ENCODE measurements around the gene OAS3. TPM values are rescaled to one million over a fixed set of nuclear protein-coding genes. Genes with fewer than 3 reads are reported as not detected.

Gene OAS3
- total RNA-seq, 1 donor from 2014 or later: not detected

DNA sequence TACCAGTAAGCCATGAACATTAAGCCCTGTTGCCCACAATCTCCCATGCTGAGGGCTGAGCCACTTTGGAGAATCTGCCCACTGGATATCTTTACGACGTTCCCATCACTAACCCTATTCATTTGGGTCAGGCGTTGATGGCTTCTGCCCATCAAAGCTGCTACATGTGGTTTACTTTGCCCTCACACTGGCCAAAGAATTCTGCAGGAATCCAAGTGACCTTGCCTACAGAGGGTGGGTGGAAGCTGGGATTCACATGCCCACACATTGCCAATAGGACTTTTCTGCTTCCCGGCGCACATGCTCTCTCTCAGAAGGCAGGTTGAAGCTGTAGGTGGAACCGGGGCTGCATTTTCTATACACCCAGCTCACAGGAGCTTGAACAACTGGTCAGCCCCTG lies 68.4 kb downstream of the OAS3 start:
- Mint-ChIP-seq H3K27me3 (ENCODE audit: unreplicated experiment) (no peaks in the 10 kb centered on the region), H3K36me3 (ENCODE audit: unreplicated experiment) (peaks cover 6% of the 10 kb centered on the region), H3K9me3 (ENCODE audit: unreplicated experiment) (peaks cover 3% of the 10 kb centered on the region), H3K4me3 (ENCODE audit: unreplicated experiment) (no peak overlapping the region), H3K27ac (ENCODE audit: unreplicated experiment) (no peak overlapping the region), H3K4me1 (ENCODE audit: low read depth, unreplicated experiment) (no peaks in the 10 kb centered on the region)
- no peak for DNase-seq
- TF ChIP-seq, protein P1, sequence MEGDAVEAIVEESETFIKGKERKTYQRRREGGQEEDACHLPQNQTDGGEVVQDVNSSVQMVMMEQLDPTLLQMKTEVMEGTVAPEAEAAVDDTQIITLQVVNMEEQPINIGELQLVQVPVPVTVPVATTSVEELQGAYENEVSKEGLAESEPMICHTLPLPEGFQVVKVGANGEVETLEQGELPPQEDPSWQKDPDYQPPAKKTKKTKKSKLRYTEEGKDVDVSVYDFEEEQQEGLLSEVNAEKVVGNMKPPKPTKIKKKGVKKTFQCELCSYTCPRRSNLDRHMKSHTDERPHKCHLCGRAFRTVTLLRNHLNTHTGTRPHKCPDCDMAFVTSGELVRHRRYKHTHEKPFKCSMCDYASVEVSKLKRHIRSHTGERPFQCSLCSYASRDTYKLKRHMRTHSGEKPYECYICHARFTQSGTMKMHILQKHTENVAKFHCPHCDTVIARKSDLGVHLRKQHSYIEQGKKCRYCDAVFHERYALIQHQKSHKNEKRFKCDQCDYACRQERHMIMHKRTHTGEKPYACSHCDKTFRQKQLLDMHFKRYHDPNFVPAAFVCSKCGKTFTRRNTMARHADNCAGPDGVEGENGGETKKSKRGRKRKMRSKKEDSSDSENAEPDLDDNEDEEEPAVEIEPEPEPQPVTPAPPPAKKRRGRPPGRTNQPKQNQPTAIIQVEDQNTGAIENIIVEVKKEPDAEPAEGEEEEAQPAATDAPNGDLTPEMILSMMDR (IDR thresholded peaks at IDR 0.05; ENCODE audit: partially characterized antibody, unreplicated experiment): no peak

DNA sequence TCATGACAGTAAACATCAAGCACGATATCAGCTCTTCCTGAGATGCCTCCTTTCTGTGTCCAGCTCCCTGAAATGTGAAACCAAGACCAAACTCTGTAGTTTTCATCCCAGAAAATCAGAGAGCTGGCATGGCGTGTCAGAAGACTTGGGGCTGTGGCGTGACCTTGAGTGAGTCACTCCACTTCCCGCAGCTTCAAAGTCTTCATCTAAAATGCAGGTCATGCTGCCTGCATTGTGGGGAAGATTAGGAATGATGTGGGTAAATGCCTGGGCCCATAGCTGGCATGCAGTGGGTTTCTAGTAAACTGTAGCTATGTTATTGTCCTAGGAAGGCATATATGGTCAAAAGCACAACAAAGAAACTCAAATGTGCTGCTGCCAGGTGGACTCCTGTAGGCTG lies 68.9 kb downstream of the OAS3 start:
- H3K27ac Mint-ChIP-seq (ENCODE audit: unreplicated experiment): no peak overlapping the region
- no peaks in the 10 kb centered on the region for H3K27me3 Mint-ChIP-seq (ENCODE audit: unreplicated experiment)
- no peak overlapping the region for H3K4me3 Mint-ChIP-seq (ENCODE audit: unreplicated experiment)
- DNase-seq: no peak
- H3K9me3 Mint-ChIP-seq (ENCODE audit: unreplicated experiment): peaks cover 3% of the 10 kb centered on the region
- H3K4me1 Mint-ChIP-seq (ENCODE audit: low read depth, unreplicated experiment): no peaks in the 10 kb centered on the region
- H3K36me3 Mint-ChIP-seq (ENCODE audit: unreplicated experiment): peaks cover 6% of the 10 kb centered on the region
- TF ChIP-seq, protein P1 (IDR thresholded peaks at IDR 0.05; ENCODE audit: partially characterized antibody, unreplicated experiment): no peak

DNA sequence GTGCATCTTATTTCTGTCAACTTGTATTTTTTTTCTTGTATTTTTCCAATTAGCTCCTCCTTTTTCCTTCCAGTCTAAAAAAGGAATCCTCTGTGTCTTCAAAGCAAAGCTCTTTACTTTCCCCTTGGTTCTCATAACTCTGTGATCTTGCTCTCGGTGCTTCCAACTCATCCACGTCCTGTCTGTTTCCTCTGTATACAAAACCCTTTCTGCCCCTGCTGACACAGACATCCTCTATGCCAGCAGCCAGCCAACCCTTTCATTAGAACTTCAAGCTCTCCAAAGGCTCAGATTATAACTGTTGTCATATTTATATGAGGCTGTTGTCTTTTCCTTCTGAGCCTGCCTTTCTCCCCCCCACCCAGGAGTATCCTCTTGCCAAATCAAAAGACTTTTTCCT lies 72.4 kb downstream of the OAS3 start:
- peaks cover 12% of the 10 kb centered on the region for H3K36me3 Mint-ChIP-seq (ENCODE audit: unreplicated experiment)
- TF ChIP-seq, protein P1 (IDR thresholded peaks at IDR 0.05; ENCODE audit: partially characterized antibody, unreplicated experiment): no peak
- no peaks in the 10 kb centered on the region for H3K4me1 Mint-ChIP-seq (ENCODE audit: low read depth, unreplicated experiment)
- peaks cover 4% of the 10 kb centered on the region for H3K9me3 Mint-ChIP-seq (ENCODE audit: unreplicated experiment)
- no peak overlapping the region for H3K27ac Mint-ChIP-seq (ENCODE audit: unreplicated experiment)
- no peak overlapping the region for H3K4me3 Mint-ChIP-seq (ENCODE audit: unreplicated experiment)
- no peak for DNase-seq
- peaks cover 1% of the 10 kb centered on the region for H3K27me3 Mint-ChIP-seq (ENCODE audit: unreplicated experiment)

DNA sequence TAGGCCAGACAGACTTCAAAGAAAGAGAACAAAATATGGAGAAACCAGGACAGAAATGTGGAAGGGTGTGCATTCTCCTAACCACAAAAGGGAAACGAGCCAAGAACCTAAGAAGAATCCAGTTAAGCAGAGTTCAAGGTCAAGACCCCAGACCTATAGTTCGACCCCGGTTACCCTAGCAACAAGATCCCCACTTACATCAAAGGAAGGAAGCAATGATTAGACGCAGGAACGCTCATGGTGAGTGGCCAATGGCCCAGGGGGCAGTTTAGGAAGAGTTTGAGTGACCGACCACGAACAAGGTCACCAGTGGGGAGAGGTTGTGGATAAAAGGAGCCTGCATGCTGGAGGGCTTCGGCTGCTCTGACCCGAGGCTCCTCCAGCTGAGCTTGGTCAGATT lies 76.3 kb downstream of the OAS3 start:
- Mint-ChIP-seq H3K9me3 (ENCODE audit: unreplicated experiment) (peaks cover 2% of the 10 kb centered on the region), H3K27me3 (ENCODE audit: unreplicated experiment) (peaks cover 5% of the 10 kb centered on the region), H3K36me3 (ENCODE audit: unreplicated experiment) (peaks cover 6% of the 10 kb centered on the region), H3K27ac (ENCODE audit: unreplicated experiment) (no peak overlapping the region), H3K4me3 (ENCODE audit: unreplicated experiment) (no peak overlapping the region), H3K4me1 (ENCODE audit: low read depth, unreplicated experiment) (no peaks in the 10 kb centered on the region)
- no peak for DNase-seq
- TF ChIP-seq, protein P1 (IDR thresholded peaks at IDR 0.05; ENCODE audit: partially characterized antibody, unreplicated experiment): no peak

DNA sequence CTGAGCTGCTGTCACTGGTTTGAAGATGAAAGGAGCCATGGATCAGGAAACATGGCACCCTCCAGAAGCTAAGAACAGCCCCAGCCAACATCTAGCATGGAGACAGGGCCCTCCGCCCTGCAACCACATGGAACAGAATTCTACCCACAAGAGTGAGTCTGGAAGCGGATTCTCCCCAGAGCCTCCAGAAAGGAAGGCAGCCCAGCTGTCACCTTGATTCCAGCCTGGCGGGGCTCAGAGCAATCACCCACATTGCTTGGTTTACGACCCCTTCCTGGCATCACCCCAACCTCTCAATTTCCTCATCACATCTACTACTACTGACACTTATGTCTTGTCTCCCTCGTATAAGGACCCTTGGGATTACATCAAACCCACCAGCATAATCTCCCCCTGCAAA lies 78.5 kb downstream of the OAS3 start:
- Mint-ChIP-seq H3K4me3 (ENCODE audit: unreplicated experiment) (no peak overlapping the region), H3K9me3 (ENCODE audit: unreplicated experiment) (peaks cover 3% of the 10 kb centered on the region), H3K4me1 (ENCODE audit: low read depth, unreplicated experiment) (no peaks in the 10 kb centered on the region), H3K27me3 (ENCODE audit: unreplicated experiment) (peaks cover 5% of the 10 kb centered on the region), H3K36me3 (ENCODE audit: unreplicated experiment) (peaks cover 6% of the 10 kb centered on the region), H3K27ac (ENCODE audit: unreplicated experiment) (no peak overlapping the region)
- TF ChIP-seq, protein P1 (IDR thresholded peaks at IDR 0.05; ENCODE audit: partially characterized antibody, unreplicated experiment): no peak
- no peak for DNase-seq
